Stimulated activated CD8-positive, alpha-beta memory T cell treated with anti-CD3 and anti-CD28 coated beads, Interleukin-4, amount 100 ng/mL, for 4 hours (primary cell): Measurements from ENCODE around the gene LRP1-AS.

ENCODE experiments used
- DNase-seq, 2 donors: peaks; one replicate each; pipeline ENCODE4 v3.0.0-alpha.2; 2020; ENCODE audit warnings: low read depth in 2 of 2, low spot score in 1 of 2

Gene LRP1-AS

GRCh38 chr12:57101892-57102695 is 45.3 kb downstream of the LRP1-AS start:
- DNase-seq, result no peak

GRCh38 chr12:57099766-57100165 is 47.7 kb downstream of the LRP1-AS start:
- DNase-seq, result no peak

DNA sequence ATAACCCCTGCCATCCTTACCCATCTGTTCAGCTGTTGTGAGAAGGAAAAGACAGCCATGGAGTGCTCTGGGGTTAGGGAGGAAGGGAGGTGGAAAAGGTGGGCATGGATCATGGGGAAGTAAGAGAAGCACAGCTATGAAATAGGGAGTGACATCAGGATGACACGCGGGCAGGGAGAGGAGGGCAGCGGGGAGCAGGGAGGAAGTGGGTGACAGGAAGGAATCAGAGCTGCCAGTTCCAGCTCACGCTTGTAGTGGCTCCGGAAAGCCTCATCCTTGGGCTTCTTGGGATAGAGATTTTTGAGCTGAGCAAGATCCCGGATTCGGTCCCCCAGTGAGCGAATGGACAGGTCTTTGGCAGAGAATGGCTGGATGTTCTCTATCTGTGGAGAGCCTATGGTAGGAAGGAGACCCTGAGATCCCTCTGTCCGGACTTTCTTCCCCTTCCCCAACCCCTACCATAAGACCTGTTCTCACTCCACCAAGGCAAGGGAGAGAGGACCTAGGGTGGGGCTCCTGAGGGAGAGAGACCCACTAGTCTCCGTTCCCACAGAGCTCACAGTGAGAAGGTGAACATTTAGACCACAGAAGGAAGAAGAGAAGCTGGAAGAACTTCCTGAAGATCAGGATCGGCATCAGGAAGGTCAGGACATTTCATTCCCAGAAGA is 48.2 kb downstream of the LRP1-AS start:
- no peak for DNase-seq

DNA sequence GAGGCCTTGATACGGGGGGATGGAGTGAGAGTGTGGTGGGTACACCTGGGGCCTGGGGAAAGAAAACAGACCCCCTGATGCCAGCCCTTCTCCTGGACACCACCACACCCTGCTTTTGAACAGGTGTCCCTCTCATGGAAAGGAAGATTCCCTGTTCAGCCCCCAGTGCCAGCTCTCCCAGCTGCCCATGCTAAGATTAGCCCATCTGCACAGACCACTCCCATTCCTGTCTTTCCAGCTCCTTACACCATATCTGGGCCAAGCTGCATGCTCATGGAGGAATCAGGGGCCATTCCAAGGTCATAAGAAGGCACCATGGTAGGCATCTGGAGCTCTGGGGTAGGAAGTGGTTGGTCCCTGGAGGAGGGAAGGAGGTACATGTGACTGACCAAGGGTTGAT is 48.9 kb downstream of the LRP1-AS start:
- DNase-seq, result no peak

GRCh38 chr12:57097554-57097835 is 49.9 kb downstream of the LRP1-AS start:
- DNase-seq, result no peak

- DNase-seq, result no peak
Observed at GRCh38 chr12:57096748-57097553, 50.5 kb downstream of the LRP1-AS start.

- no peak for DNase-seq
Observed at GRCh38 chr12:57096099-57096572, 51.3 kb downstream of the LRP1-AS start.

DNA sequence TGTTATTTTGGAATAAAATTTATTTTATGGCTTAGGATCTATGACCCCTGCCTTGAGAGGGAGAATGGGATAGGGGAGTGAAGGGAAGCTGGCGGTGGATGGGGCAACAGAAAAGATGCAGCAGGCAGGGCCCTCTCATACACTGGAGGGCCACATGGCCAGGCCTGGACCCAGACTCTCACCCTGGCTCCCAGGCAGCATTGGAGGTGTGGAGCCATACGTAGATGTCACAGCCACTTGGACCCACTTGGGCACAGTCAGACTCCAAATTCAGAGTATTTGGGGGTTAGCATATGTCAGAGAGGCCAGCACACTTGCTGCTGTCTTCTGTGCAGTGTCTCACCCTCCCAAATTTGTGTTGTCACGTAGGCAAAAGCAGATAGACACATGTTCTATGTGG is 52.0 kb downstream of the LRP1-AS start:
- DNase-seq, result no peak
